Measurements from ENCODE around the gene HAPSTR1.
"Not testable (repeated sequence)": the region's sequence is repeated elsewhere in the genome, so short reads cannot be mapped to it uniquely, and the experiment has no call there.

Gene HAPSTR1

GRCh38 chr16:9071377-9071776 is 20.1 kb upstream of the HAPSTR1 start:
- no peak for DNase-seq (ENCODE audit: low spot score)

GRCh38 chr16:9072806-9073341 is 18.6 kb upstream of the HAPSTR1 start:
- no peak for DNase-seq (ENCODE audit: low spot score)

GRCh38 chr16:9075299-9076071 is 16.0 kb upstream of the HAPSTR1 start:
- DNase-seq (ENCODE audit: low spot score): no peak

- peak; percentile 78 for DNase-seq (ENCODE audit: low spot score)
These were observed 14.2 kb upstream of the HAPSTR1 start for GRCh38 chr16:9077091-9077809.

- peak; percentile 97 for DNase-seq (ENCODE audit: low spot score)
These were observed 12.7 kb upstream of the HAPSTR1 start for GRCh38 chr16:9078467-9079429.

- DNase-seq (ENCODE audit: low spot score): no peak
These were observed 12.0 kb upstream of the HAPSTR1 start for GRCh38 chr16:9079430-9079812.

- DNase-seq (ENCODE audit: low spot score): no peak
These were observed 10.3 kb upstream of the HAPSTR1 start for GRCh38 chr16:9081158-9081557.

GRCh38 chr16:9081843-9082242 is 9.6 kb upstream of the HAPSTR1 start:
- no peak for DNase-seq (ENCODE audit: low spot score)

GRCh38 chr16:9082422-9082821 is 9.0 kb upstream of the HAPSTR1 start:
- no peak for DNase-seq (ENCODE audit: low spot score)

- not testable (repeated sequence) for DNase-seq (ENCODE audit: low spot score)
These were observed 3.7 kb upstream of the HAPSTR1 start for GRCh38 chr16:9087733-9088132.

- no peak for DNase-seq (ENCODE audit: low spot score)
These were observed 2.6 kb upstream of the HAPSTR1 start for GRCh38 chr16:9088848-9089247.

- DNase-seq (ENCODE audit: low spot score): no peak
These were observed 1.8 kb upstream of the HAPSTR1 start for GRCh38 chr16:9089660-9090059.

GRCh38 chr16:9090101-9090959 is 1.1 kb upstream of the HAPSTR1 start:
- no peak for DNase-seq (ENCODE audit: low spot score)

- peak; percentile 16 for DNase-seq (ENCODE audit: low spot score)
These were observed 430 bp downstream of the HAPSTR1 start for GRCh38 chr16:9091867-9092281.

GRCh38 chr16:9092282-9092977 is 986 bp downstream of the HAPSTR1 start:
- peak; percentile 38 for DNase-seq (ENCODE audit: low spot score)

GRCh38 chr16:9092978-9093344 is 1.5 kb downstream of the HAPSTR1 start:
- peak; percentile 55 for DNase-seq (ENCODE audit: low spot score)

- peak; percentile 57 for DNase-seq (ENCODE audit: low spot score)
These were observed 2.8 kb downstream of the HAPSTR1 start for GRCh38 chr16:9094011-9094846.

GRCh38 chr16:9095171-9095570 is 3.7 kb downstream of the HAPSTR1 start:
- DNase-seq (ENCODE audit: low spot score): no peak

- no peak for DNase-seq (ENCODE audit: low spot score)
These were observed 4.4 kb downstream of the HAPSTR1 start for GRCh38 chr16:9095656-9096397.

All from RKO (cell line).